ENCODE measurements around the gene ZNF48.

DNA sequence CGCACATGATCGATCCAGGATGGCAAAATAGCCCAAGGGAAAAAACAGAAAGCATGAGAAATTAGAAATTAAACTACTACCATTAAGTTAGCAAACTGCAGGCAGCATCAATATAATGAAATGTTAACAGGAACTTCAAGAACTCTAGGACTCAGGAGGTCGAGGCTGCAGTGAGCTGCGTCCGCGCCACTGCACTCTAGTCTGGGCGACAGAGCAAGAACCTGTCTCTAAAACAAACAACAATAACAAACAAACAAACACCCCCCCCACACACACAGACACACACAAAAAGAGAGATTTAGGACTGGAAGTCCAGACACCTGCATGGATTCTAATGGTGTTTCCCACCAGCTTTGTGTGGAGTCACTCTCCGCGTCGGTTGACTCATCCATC, 51.0 kb downstream of the ZNF48 start:
- TF ChIP-seq, protein P1, sequence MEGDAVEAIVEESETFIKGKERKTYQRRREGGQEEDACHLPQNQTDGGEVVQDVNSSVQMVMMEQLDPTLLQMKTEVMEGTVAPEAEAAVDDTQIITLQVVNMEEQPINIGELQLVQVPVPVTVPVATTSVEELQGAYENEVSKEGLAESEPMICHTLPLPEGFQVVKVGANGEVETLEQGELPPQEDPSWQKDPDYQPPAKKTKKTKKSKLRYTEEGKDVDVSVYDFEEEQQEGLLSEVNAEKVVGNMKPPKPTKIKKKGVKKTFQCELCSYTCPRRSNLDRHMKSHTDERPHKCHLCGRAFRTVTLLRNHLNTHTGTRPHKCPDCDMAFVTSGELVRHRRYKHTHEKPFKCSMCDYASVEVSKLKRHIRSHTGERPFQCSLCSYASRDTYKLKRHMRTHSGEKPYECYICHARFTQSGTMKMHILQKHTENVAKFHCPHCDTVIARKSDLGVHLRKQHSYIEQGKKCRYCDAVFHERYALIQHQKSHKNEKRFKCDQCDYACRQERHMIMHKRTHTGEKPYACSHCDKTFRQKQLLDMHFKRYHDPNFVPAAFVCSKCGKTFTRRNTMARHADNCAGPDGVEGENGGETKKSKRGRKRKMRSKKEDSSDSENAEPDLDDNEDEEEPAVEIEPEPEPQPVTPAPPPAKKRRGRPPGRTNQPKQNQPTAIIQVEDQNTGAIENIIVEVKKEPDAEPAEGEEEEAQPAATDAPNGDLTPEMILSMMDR (IDR thresholded peaks at IDR 0.05; ENCODE audit: low read depth, low read length), result no peak
- TF ChIP-seq EZH2phosphoT487 (IDR thresholded peaks at IDR 0.05; ENCODE audit: low read depth), result no peak
